ENCODE data around the gene SPATA9.

Gene SPATA9

DNA sequence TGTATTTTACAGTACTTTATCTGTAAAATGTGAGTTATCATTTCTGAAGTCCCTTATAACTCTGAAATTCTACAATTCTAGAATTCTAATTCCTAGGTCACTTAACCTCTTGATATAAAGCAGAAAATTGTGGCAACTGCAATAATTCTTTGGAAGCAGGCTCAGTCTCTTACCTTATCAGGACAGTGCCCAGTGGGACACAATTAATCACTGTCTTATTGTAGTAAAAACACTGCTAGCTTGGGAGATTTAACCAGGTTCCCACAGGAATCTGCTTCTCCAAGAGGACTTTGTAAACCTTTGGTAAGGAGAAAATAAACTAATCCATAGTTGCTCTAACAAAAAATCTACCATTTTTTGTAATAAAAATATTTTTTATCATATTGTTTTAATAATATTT is 18.3 kb upstream of the SPATA9 start:
- no peak overlapping the region for H3K4me2 ChIP-seq
- no peaks in the 10 kb centered on the region for H3K36me3 ChIP-seq (ENCODE audit: insufficient read depth)
- H3K79me2 ChIP-seq (ENCODE audit: insufficient read depth, low read depth), result no peaks in the 10 kb centered on the region
- no peaks in the 10 kb centered on the region for H3K27me3 ChIP-seq (ENCODE audit: insufficient read depth, low read depth)
- H3K4me1 ChIP-seq (ENCODE audit: low read depth, poor library complexity, severe bottlenecking), result no peaks in the 10 kb centered on the region
- TF ChIP-seq, protein P1, sequence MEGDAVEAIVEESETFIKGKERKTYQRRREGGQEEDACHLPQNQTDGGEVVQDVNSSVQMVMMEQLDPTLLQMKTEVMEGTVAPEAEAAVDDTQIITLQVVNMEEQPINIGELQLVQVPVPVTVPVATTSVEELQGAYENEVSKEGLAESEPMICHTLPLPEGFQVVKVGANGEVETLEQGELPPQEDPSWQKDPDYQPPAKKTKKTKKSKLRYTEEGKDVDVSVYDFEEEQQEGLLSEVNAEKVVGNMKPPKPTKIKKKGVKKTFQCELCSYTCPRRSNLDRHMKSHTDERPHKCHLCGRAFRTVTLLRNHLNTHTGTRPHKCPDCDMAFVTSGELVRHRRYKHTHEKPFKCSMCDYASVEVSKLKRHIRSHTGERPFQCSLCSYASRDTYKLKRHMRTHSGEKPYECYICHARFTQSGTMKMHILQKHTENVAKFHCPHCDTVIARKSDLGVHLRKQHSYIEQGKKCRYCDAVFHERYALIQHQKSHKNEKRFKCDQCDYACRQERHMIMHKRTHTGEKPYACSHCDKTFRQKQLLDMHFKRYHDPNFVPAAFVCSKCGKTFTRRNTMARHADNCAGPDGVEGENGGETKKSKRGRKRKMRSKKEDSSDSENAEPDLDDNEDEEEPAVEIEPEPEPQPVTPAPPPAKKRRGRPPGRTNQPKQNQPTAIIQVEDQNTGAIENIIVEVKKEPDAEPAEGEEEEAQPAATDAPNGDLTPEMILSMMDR (conservative IDR thresholded peaks at IDR 0.05; ENCODE audit: low read depth, low read length), result no peak
- no peak overlapping the region for H3K27ac ChIP-seq
- H3K9ac ChIP-seq, result no peak overlapping the region
- no peak overlapping the region for H3K4me3 ChIP-seq (IDR thresholded peaks at IDR 0.05; ENCODE audit: insufficient read depth, low read depth, low read length)
- no peak overlapping the region for H2AFZ ChIP-seq (ENCODE audit: low read depth)
- H4K20me1 ChIP-seq (ENCODE audit: insufficient read depth), result no peaks in the 10 kb centered on the region

DNA sequence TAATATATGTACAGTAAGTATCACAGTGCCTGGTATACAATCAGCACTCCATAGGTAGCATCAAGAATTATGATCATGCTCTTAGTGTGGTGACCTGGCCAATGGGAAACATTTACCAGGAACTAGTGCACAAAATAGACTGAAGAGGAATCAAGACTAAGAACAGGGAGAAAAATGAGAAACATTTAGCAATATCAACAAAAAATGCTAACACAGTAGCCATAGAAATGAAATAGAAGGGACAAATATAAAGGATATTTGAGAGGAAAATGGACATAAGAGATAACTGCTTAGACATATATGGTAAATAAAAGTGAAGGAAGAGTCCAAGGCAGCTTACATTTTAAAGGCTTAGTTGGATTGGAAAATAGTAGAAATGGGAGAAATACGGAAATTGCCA is 16.5 kb upstream of the SPATA9 start:
- Histone ChIP-seq H3K36me3 (ENCODE audit: insufficient read depth) (no peaks in the 10 kb centered on the region), H3K27ac (no peak overlapping the region), H3K79me2 (ENCODE audit: insufficient read depth, low read depth) (no peaks in the 10 kb centered on the region), H3K4me2 (no peak overlapping the region), H3K27me3 (ENCODE audit: insufficient read depth, low read depth) (no peaks in the 10 kb centered on the region), H3K4me1 (ENCODE audit: low read depth, poor library complexity, severe bottlenecking) (no peaks in the 10 kb centered on the region), H3K9ac (no peak overlapping the region), H2AFZ (ENCODE audit: low read depth) (no peak overlapping the region), H3K4me3 (IDR thresholded peaks at IDR 0.05; ENCODE audit: insufficient read depth, low read depth, low read length) (no peak overlapping the region), H4K20me1 (ENCODE audit: insufficient read depth) (no peaks in the 10 kb centered on the region)
- TF ChIP-seq, protein P1 (conservative IDR thresholded peaks at IDR 0.05; ENCODE audit: low read depth, low read length), result no peak

DNA sequence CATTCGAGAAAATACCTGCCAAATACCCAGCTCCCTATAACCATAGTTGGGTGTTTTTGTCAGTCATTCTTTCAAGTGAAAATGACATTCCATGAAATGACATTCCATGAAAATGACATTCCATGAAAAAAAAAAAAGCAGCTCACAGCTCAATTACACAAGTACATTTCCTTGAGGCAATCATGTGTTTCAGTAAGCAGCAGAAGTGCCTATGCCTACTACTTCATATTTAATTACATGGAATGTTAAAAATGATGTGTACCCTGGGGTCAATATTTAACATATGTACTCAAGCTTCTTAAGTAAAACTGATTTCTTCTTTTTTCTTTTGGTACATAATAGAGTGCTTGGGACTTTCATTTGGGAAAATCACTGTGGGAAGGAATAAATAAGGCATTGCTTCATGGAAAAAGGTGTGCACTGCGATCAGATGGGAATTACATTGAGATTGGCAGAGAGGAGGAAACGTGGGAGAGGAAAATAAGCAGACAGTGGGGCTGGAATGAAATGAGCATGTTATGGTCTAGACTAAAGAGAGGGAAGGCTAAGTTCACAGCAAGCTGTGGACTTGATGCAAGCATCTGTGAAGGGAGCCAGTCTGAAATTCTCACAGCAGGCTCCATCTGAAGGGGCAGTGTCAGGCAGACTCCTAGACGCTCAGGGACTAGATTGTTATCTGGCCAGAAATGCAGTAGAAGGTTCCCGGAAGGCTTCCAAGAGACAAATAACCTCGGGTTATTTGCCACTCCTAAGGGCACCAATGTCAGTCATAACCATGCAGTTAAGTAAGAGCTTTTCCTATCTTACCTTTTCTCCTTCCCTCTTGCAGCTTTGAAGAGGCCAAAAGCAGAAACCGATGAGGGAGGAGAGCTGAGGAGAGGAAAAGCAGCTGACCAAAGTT is 15.2 kb upstream of the SPATA9 start:
- Histone ChIP-seq H3K27ac (no peak overlapping the region), H2AFZ (ENCODE audit: low read depth) (no peak overlapping the region), H3K79me2 (ENCODE audit: insufficient read depth, low read depth) (no peaks in the 10 kb centered on the region)

DNA sequence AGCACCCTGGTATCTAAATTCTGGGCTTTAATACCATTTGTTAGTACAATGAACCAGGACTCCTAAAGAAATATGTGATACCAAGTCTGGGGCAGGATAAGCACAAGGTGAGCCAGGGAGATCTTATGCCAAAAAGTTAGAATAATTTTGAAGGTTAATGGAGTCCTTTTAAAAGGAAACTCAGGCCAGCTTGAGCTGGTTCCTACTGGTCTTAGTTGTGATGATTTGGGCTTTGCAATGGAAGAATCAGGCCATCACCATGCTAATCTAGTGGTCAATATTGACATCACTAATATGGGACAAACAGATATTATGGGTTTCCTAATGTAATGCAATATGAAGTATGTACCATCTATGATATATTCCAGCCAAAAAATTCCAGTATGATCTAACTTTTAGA is 7.5 kb upstream of the SPATA9 start:
- Histone ChIP-seq H3K9ac (no peak overlapping the region), H4K20me1 (ENCODE audit: insufficient read depth) (no peaks in the 10 kb centered on the region), H2AFZ (ENCODE audit: low read depth) (no peak overlapping the region), H3K4me2 (no peak overlapping the region), H3K79me2 (ENCODE audit: insufficient read depth, low read depth) (no peaks in the 10 kb centered on the region), H3K4me3 (IDR thresholded peaks at IDR 0.05; ENCODE audit: insufficient read depth, low read depth, low read length) (no peak overlapping the region), H3K36me3 (ENCODE audit: insufficient read depth) (no peaks in the 10 kb centered on the region), H3K27ac (no peak overlapping the region), H3K27me3 (ENCODE audit: insufficient read depth, low read depth) (no peaks in the 10 kb centered on the region), H3K4me1 (ENCODE audit: low read depth, poor library complexity, severe bottlenecking) (no peaks in the 10 kb centered on the region)
- TF ChIP-seq, protein P1 (conservative IDR thresholded peaks at IDR 0.05; ENCODE audit: low read depth, low read length), result no peak

More for the DNA sequence above, 15.2 kb upstream of the SPATA9 start:
- Histone ChIP-seq H3K4me2 (no peak overlapping the region), H3K4me3 (IDR thresholded peaks at IDR 0.05; ENCODE audit: insufficient read depth, low read depth, low read length) (no peak overlapping the region), H3K36me3 (ENCODE audit: insufficient read depth) (no peaks in the 10 kb centered on the region), H3K4me1 (ENCODE audit: low read depth, poor library complexity, severe bottlenecking) (no peaks in the 10 kb centered on the region), H3K9ac (no peak overlapping the region), H3K27me3 (ENCODE audit: insufficient read depth, low read depth) (no peaks in the 10 kb centered on the region), H4K20me1 (ENCODE audit: insufficient read depth) (no peaks in the 10 kb centered on the region)
- TF ChIP-seq, protein P1 (conservative IDR thresholded peaks at IDR 0.05; ENCODE audit: low read depth, low read length), result no peak

Measured in KMS-11 (cell line).